Liver (tissue), 3 donors: ENCODE results near the gene MRPS7.

ENCODE experiments used
- ATF3 ChIP-seq: IDR thresholded peaks from 2 replicates; pipeline ENCODE4 v1.6.1; 2016; ENCODE audit warnings: antibody characterized with exemption
- CTCF ChIP-seq: fragments of 150-350 bp; IDR thresholded peaks from 2 replicates; pipeline ENCODE4 v1.5.1; 2017; ENCODE audit warnings: improper control_type of control experiment, low read depth, low read length; ENCODE audit not compliant: missing input control
- GABPA ChIP-seq, 2 donors: IDR thresholded peaks in 1 of 2; conservative IDR thresholded peaks in 1 of 2; 2 replicates each; pipeline ENCODE4 v1.6.1; 2016; ENCODE audit warnings: antibody characterized with exemption in 2 of 2, mild to moderate bottlenecking in 1 of 2, moderate library complexity in 1 of 2
- RAD21 ChIP-seq, 2 donors: IDR thresholded peaks; 2 replicates each; pipeline ENCODE4 v1.6.1; 2016; ENCODE audit warnings: antibody characterized with exemption in 2 of 2, mild to moderate bottlenecking in 2 of 2
- RXRA ChIP-seq, 2 donors: IDR thresholded peaks; 2 replicates each; pipeline ENCODE4 v1.6.1; 2017 to 2018; ENCODE audit warnings: antibody characterized with exemption in 2 of 2, mild to moderate bottlenecking in 1 of 2
- donor health status: healthy.
- donor health status: healthy.

GRCh38 chr17:75277664-75278071, 16.0 kb downstream of the MRPS7 start:
- TF ChIP-seq CTCF, result no peak
- TF ChIP-seq GABPA (IDR thresholded peaks at IDR 0.05 in 1 of 2, conservative IDR thresholded peaks at IDR 0.05 in 1 of 2), result no peak
- no peak for TF ChIP-seq RXRA (IDR thresholded peaks at IDR 0.05)
- TF ChIP-seq ATF3, result no peak
- TF ChIP-seq RAD21 (IDR thresholded peaks at IDR 0.05), result no peak
